Adipocyte (in vitro differentiated cells): Measurements from ENCODE around the gene AGRN.
"Not testable (repeated sequence)": the region's sequence is repeated elsewhere in the genome, so short reads cannot be mapped to it uniquely, and the experiment has no call there.

Source experiments
- DNase-seq: peaks from one replicate; pipeline ENCODE4 v3.0.0-alpha.2; 2015; ENCODE audit warnings: low read depth
- H3K27me3 ChIP-seq: replicated peaks from 2 replicates; pipeline ENCODE4 v1.7.0; 2013; ENCODE audit warnings: mild to moderate bottlenecking, low read length, moderate library complexity; ENCODE audit not compliant: control insufficient read depth, insufficient read depth
- H3K36me3 ChIP-seq: 2 replicates; pipeline ENCODE4 v1.7.0; 2013; ENCODE audit warnings: low read length, mild to moderate bottlenecking, moderate library complexity; ENCODE audit not compliant: control insufficient read depth, insufficient read depth, severe bottlenecking
- H3K4me1 ChIP-seq: 2 replicates; pipeline ENCODE4 v1.7.0; 2013; ENCODE audit warnings: mild to moderate bottlenecking, low read length, moderate library complexity; ENCODE audit not compliant: control insufficient read depth, insufficient read depth
- H3K4me3 ChIP-seq: 2 replicates; pipeline ENCODE4 v1.7.0; 2013; ENCODE audit warnings: mild to moderate bottlenecking, low read length, moderate library complexity
- H3K9ac ChIP-seq: 2 replicates; pipeline ENCODE4 v1.7.0; 2013; ENCODE audit warnings: mild to moderate bottlenecking, low read length, moderate library complexity
- H3K9me3 ChIP-seq: 2 replicates; pipeline ENCODE4 v1.7.0; 2013; ENCODE audit warnings: mild to moderate bottlenecking, low read length, moderate library complexity; ENCODE audit not compliant: control insufficient read depth

The AGRN gene

DNA sequence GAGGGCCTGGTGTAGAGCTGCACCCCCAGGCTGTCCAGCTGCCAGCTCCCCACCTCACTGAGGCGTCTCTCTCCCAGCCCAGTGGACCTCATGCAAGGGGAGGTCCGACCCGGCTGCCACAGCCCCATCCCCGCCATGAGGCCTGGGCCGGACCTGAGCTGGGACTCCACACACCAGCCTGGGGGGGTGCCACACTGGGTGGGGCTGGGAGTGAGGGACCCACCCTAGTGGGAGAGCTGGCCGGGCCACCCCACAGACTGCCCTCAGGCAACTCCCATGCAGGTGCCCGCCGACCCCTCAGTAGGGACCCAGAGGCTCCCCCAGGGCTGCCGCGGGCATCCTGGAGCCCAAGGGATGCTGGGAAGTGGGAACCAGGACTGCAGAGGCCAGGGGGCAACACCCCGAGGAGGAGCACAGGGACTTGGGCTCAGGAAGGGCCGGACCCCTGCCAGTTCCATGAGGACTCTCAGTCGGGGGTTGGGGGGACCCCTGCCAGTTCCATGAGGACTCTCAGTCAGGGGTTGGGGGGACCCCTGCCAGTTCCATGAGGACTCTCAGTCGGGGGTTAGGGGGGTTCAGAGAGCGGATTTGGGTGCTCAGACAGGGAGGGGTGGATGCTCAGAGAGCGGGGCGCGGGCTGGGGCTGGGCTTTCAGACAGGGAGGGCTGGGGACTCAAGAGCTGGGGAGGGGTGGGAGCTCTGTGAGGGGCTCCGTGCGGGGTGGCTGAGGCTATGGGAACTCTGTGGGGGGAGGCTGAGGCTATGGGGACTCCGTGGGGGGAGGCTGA is 55.4 kb downstream of the AGRN start:
- H3K9ac ChIP-seq: no peak overlapping the region
- H3K9me3 ChIP-seq: no peaks in the 10 kb centered on the region
- no peaks in the 10 kb centered on the region for H3K36me3 ChIP-seq
- H3K4me1 ChIP-seq: peaks cover 11% of the 10 kb centered on the region
- DNase-seq: no peak
- H3K27me3 ChIP-seq: peaks cover 3% of the 10 kb centered on the region
- no peak overlapping the region for H3K4me3 ChIP-seq

DNA sequence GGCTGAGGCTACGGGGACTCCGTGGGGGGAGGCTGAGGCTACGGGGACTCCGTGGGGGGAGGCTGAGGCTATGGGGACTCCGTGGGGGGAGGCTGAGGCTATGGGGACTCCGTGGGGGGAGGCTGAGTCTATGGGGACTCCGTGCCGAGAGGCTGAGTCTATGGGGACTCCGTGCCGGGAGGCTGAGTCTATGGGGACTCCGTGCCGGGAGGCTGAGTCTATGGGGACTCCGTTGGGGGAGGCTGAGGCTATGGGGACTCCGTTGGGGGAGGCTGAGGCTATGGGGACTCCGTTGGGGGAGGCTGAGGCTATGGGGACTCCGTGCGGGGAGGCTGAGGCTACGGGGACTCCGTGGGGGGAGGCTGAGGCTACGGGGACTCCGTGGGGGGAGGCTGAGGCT is 57.5 kb downstream of the AGRN start:
- H3K9me3 ChIP-seq, H3K27me3 ChIP-seq, H3K9ac ChIP-seq, DNase-seq, H3K4me3 ChIP-seq, H3K36me3 ChIP-seq: not testable (repeated sequence)
- peaks cover 11% of the 10 kb centered on the region for H3K4me1 ChIP-seq

DNA sequence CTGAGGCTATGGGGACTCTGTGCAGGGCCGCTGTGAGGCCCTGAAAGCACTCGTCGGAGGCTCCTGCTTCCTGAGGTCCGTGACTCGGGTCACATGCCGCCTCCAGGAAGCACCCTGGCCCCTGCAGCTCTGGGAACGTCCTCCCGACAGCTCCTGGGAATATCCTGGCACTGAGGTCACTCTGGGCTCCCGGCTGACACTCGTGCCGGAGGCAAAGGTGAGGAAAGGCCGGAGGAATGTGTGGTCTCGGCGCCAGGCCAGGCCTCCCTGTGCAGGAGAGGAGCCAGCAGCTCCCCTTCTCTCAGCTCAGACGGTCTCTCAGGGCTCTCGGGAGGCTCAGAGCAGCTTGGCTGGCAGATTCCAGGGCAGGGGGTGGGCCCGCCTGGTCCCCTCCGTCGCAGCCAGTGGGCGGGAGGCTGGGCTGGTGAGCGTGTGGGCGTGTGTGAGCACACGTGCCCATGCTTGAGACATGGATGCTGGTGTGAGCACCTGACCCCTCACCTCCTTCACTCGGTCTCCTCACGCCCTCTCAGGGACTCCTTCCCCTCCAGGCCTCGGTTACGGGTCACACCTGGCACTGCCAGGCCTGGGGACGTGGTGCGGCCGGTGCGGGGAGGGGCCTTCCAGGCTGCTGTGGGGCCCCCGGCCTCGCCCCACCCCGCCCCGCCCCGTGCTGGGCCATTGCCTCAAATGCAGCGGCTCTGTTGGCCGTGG is 59.6 kb downstream of the AGRN start:
- Histone ChIP-seq H3K4me3 (peak overlapping the region; percentile 54), H3K9me3 (no peaks in the 10 kb centered on the region), H3K4me1 (peaks cover 11% of the 10 kb centered on the region), H3K27me3 (no peaks in the 10 kb centered on the region), H3K9ac (no peak overlapping the region), H3K36me3 (no peaks in the 10 kb centered on the region)
- peak; percentile 72 for DNase-seq

GRCh38 chr1:1080122-1080757 is 60.3 kb downstream of the AGRN start:
- no peaks in the 10 kb centered on the region for H3K36me3 ChIP-seq
- H3K27me3 ChIP-seq: no peaks in the 10 kb centered on the region
- DNase-seq: peak; percentile 48
- H3K4me1 ChIP-seq: peaks cover 11% of the 10 kb centered on the region
- H3K9me3 ChIP-seq: no peaks in the 10 kb centered on the region
- H3K9ac ChIP-seq: no peak overlapping the region
- H3K4me3 ChIP-seq: peak overlapping the region; percentile 54

DNA sequence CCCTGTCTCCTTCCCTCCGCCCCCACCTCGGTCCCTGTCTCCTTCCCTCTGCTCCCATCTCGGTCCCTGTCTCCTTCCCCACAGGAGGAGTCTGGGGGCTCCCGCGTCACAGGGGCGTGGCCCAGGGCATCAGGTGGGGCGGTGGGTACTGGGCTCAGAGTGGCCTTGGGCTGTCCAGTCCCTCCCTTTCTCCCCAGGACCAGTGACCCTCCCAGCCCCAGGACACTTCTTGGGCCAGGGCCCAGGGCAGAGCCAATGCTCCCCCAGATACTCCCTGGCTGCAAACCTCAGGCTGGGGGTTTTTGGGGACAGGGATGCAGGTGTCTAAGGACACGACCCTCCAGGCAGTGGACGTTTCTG is 61.0 kb downstream of the AGRN start:
- Histone ChIP-seq H3K36me3 (no peaks in the 10 kb centered on the region), H3K27me3 (no peaks in the 10 kb centered on the region)
- DNase-seq: no peak

DNA sequence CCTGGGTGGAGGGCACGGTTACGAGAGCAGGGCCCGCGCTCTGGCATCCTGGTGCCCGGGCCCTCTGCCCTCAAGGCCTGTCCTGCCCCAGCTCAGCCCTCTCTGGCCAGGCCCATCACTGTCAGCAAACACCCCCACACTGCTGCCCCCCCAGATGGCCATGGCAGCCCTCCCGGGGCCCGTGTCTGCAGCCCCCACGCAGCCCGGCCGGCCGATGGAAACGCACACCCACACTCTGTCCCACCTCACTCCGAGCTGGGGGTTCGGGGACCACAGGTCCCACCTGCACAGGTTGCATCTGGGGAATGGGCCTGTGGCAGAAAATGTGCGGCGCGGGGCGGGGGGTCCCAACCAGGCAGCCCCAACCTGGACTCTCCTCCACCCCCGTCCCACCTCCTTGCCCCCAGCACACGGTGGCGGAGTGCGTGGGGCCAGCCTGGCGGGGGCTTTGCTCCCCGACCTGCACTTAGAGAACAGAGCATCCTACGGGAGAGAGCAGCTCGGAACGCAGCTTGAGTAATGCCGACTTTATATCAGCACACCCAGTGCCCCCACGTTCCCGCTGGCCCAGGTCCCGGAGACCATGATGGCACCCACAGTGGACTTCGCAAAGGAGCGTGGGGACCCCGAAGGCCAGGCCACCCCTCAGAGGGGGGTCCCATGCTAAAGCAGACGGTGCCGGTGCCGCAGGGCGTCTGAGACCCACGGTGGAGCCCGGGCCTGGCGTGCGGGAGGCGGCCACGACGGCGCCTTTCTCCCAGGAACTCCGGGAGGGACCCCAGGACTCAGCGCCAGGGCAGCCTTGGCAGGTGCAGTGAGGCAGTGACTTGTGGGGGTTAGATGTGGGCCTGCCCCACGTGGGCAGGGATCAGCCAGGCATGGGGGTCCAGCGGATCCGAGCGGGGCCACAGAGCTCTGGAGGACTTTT is 61.7 kb downstream of the AGRN start:
- Histone ChIP-seq H3K36me3 (no peaks in the 10 kb centered on the region), H3K9ac (no peak overlapping the region), H3K9me3 (no peaks in the 10 kb centered on the region), H3K27me3 (no peaks in the 10 kb centered on the region), H3K4me3 (no peak overlapping the region), H3K4me1 (peaks cover 11% of the 10 kb centered on the region)
- DNase-seq: no peak

More for the DNA sequence above, 61.0 kb downstream of the AGRN start:
- Histone ChIP-seq H3K9ac (no peak overlapping the region), H3K9me3 (no peaks in the 10 kb centered on the region), H3K4me3 (no peak overlapping the region), H3K4me1 (peaks cover 11% of the 10 kb centered on the region)

DNA sequence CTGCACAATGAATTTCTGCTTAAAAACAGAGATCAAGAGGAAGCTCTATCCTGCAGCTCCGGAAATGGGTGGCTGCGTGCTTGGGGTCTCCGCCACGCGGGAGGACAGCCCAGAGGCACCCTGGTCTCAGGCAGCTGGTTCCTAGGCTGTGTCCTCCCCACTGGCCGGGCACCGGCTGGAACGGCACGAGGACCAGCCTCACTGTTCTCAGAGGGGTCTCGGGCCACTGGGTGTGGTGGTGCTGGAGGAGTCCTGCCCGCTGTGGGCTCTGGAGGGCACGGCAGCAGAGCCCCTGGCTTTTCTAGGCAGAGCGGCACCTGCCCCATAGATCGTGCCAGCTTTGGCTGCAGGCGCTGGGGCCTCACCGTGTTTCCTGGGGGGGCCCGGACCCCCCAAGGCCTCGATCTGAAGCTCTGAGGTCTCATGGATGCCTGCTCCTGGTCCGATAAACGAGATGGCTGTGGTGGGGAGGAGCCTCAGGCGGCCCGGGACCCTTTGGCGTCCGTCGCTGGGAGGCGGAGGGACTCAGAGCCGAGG is 62.4 kb downstream of the AGRN start:
- Histone ChIP-seq H3K9me3 (no peaks in the 10 kb centered on the region), H3K9ac (no peak overlapping the region), H3K4me1 (peaks cover 11% of the 10 kb centered on the region), H3K4me3 (no peak overlapping the region), H3K27me3 (no peaks in the 10 kb centered on the region), H3K36me3 (no peaks in the 10 kb centered on the region)
- DNase-seq: no peak

GRCh38 chr1:1082776-1083415 is 63.0 kb downstream of the AGRN start:
- DNase-seq: no peak
- no peak overlapping the region for H3K9ac ChIP-seq
- H3K4me3 ChIP-seq: no peak overlapping the region
- H3K27me3 ChIP-seq: no peaks in the 10 kb centered on the region
- peaks cover 11% of the 10 kb centered on the region for H3K4me1 ChIP-seq
- no peaks in the 10 kb centered on the region for H3K36me3 ChIP-seq
- no peaks in the 10 kb centered on the region for H3K9me3 ChIP-seq

- Histone ChIP-seq H3K36me3 (no peaks in the 10 kb centered on the region), H3K4me3 (no peak overlapping the region), H3K9me3 (no peaks in the 10 kb centered on the region), H3K9ac (no peak overlapping the region), H3K4me1 (peaks cover 11% of the 10 kb centered on the region), H3K27me3 (no peaks in the 10 kb centered on the region)
- no peak for DNase-seq
Observed at GRCh38 chr1:1083416-1084371, 63.8 kb downstream of the AGRN start.
